NCI-H146 treated with DMSO at 0.1 percent for 48 hours (cell line): ENCODE data around the gene DPPA4.

Source experiments
- DNase-seq: peaks from one replicate; lab custom pipeline; 2025; ENCODE audit not compliant: unreplicated experiment; lab: John Stamatoyannopoulos, UW

DPPA4 gene

DNA sequence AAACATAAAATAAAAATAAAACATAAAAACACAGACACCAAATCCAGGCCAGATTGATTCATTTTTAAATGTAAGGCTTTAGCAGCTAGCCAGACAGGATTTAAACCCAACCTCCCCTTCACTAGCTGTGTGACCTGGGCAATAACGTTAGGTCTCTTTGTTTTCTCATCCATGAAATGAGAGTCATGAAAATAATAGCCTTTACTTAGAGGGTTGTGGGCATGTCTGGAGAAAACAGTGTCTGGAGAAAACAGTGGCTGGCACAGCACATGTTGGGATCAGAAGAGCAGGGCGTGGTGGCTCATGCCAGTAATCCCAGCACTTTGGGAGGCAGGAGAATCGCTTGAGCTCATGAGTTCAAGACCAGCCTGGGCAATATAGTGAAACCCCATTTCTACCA lies 1.9 kb upstream of the DPPA4 start:
- no peak for DNase-seq

DNA sequence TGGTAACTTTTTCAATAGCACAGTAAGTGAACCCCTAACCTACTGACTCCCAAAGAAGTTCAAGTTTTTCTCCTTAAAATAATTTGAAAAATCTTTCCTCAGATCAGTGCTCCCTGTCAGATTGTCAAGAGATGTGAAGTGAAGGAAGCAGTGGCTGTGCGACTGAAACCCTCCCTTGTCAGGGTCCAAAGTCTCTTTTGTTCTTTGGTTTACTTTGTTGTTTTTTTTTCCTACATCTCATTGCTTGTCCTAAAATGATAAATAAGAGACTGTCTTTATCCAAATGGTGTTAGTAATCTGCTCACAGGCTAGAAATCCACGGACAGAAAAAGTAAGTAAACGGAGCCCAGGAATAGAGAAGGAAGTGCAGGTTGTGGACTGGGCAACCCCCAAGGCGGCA lies 976 bp upstream of the DPPA4 start:
- no peak for DNase-seq

DNA sequence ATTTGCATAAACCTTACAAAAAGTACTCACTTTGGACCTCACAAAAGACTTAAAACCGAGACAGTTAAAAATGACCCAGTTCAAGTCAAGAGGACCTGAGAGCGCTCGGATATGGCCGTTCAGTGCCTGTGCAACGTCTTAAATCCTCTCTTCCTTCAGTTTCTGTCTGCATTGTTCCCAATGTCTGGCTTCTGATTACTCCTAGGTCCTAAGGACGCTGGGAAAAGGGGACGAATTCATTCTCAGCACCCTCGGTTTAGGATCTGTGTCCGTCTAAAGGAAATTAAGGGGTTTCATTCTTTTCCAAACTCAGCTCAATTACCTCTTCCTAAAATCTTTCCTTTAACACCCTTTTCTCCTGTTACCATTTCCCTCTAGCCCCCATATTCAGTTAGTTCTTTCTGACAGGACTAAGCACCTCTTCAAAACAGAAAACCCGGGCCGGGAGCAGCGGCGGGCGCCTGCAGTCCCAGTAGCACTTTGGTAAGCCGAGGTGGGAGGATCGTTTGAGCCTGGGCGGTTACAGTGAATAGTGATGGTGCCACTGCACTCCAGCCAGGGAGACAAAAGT lies 970 bp downstream of the DPPA4 start:
- DNase-seq: no peak

DNA sequence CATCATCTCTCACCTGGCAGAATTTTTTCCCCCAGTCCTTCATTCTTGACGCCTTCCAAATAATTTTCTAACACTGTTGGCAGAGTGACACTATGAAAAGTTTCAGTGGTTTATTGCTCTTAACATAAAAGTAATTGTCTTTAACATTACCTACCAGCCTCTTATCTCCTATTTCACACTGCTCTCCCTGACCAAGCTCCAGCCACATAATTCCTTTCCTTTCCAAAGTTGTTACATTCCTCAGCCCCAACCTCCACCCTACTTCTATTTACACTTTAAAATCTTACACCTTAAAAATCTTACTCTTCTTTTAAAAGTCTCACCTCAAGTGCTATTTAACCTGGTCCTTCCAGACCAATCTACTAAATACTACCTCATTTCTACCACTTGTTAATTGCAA lies 2.8 kb downstream of the DPPA4 start:
- no peak for DNase-seq

DNA sequence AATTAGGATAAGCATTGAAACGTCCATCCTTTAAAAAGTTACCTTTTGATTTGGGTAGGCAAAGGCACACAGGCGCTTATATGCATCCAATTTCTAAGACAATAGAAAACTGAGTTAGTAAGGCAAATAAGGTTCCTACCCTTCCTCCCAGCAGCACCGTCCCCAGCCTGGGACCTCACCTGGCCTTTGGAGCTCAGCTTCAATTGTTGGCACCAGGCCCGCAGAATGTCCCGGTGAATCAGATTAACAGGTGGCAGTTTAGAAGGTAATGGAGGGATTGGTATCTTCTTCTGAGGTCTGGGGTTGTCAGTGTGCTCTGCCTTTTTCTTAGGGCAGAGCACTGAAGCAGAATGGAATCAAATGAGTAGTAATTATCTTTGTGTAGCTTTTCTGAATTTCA lies 5.7 kb downstream of the DPPA4 start:
- no peak for DNase-seq

DNA sequence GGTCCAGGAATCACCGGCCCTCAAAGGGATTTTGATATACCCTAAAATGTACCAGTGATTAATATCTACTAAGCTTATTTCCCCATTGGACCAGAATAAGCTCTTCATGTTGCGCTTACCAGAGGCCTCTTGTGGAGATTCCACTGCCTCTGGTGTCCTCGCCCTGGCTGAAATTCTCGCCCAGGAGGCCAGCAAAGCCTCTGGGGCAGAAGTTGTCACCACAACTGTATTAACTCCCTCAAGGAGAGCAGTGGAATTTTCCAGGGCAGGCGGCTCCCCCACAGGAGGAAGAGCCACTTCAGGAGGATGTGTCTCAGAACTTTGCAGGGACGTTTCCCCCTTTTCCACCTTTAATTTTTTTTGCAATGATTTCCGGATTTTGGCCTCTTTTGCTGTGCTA lies 6.9 kb downstream of the DPPA4 start:
- no peak for DNase-seq

DNA sequence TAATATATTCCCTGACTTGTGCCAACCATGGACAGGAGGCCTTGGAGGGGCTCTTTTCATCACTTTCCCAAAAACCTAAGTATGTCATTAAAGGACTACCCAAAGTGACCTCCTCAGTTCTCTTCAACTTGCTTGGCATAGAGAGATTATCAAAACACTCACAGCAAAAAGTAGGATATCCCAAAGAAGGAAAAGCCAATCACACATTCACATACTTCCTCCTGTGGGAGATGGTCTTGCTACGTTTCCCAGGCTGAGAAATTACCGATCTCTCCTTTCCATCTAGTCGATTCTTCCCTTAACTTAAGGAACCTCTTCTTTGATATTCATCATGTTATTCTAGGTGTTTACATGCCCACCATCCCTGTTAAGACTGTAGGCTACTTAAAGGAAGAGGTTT lies 9.1 kb downstream of the DPPA4 start:
- DNase-seq: no peak

DNA sequence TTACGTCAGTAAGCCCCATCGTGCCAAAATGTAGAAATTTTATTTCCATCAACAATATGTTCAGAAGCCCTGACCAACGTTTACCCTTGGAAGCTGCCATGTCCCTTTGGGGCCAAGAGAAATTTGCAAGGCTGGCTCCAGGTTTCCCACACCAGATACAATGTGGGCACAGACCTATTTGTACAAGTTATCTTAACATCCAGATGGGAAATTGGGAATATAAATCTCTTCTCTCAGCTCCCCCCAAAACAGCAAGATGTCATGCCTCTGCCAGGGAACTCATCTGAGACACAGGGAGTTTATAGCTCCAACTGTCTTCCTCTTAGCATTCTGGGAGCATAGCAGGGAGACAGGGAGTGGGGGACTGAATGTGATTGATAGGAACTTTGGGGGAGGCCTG lies 11.7 kb downstream of the DPPA4 start:
- no peak for DNase-seq

DNA sequence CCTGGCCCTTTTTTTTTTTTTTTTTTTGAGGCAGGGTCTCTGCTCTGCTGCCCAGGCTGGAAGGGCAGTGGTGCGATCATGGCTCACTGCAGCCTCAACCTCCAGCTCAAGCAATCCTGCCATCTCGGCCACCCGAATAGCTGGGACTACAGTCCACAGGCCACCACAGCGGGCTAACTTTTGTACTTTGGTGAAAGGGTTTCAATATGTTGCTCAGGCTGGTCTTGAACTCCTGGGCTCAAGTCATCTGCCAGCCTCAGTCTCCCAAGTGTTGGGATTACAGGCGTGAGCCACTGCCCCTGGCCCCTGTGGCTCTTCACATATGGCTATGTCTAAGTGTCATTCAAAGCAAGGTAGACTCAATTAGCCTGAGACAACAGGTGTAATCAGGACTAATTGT lies 12.2 kb downstream of the DPPA4 start:
- DNase-seq: no peak

DNA sequence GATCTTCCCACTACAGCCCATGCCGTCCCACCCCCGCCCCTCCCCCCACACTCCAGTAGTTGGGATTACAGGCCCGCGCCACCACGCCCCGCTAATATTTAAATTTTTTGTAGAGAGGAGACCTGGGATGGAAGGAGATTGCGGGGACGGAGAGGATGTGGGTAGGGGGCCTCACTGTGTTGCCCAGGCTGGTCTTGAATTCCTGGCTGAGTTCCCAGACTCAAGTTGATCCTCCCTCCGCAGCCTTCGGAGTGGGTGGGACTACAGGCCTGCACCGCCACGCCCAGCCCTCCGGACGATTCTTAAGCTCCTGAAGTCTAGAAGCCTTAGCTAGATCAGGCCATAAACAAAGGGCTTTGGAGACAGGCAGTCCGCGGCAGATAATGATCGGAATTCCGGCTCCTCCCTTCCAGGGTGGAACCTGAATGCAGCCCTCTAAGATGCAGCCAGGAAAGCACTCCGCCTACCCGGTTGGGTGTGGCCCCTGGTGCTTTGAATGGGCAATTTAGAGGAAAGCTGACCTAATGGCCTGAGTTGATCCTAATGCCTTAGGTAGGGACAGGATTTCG lies 21.1 kb downstream of the DPPA4 start, which contains the start of gene DPPA2:
Gene DPPA2, minus strand, starts transcription at position 356 of the 569 bp plus-strand sequence. CDS start 1,975 bp downstream, outside the sequence.
- no peak for DNase-seq

DNA sequence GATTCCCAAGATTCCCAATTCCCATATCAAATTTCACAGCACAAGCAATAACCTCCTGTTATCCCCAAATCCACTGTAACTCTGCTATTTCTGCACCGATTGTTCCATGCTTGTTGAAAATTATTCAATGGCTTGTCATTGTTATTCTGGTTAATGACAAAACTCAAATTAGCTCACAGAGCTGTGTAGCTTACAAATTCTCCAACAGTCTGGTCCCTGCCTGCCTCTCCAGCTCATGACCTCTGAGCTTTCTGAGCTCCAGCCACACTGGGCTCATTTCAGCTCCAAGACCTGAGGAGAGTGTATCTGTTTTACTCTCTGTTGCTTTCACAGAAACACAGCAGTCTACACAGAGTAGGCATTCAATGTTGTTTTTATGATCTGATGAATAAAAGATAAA lies 24.3 kb downstream of the DPPA4 start:
- no peak for DNase-seq

DNA sequence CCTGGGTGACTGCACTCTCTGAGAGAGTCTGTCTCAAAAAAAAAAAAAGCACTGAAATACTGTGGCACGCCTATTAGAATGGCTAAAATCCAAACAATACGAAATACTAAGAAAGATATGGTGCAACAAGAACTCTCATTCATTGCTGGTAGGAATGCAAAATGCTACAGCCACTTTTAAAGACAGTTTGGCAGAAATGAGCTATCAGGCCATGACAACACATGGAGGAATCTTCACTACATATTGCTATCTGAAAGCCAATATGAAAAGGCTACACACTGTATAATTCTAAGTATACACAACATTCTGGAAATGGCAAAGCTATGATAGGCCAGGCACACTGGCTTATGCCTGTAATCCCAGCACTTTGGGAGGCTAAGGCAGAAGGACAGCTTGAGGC lies 39.9 kb downstream of the DPPA4 start:
- no peak for DNase-seq

DNA sequence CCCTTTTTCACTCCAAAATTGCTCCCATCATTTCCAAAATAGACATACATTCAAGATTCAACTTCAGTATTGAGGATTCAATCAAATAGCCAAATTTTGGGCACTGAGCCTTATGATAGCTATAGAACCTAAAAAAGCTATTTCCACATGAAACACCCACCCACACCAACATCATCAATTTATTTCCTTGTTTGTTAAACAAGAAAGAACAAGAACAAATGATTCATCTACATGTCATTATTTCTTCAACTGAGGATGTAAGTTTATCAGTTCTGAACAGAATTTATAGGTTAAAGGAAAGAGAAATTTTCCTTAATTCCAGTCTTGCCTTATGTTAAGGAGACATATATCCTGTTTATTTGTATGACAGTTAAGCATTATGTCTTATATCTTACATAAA lies 53.3 kb downstream of the DPPA4 start:
- DNase-seq: no peak

DNA sequence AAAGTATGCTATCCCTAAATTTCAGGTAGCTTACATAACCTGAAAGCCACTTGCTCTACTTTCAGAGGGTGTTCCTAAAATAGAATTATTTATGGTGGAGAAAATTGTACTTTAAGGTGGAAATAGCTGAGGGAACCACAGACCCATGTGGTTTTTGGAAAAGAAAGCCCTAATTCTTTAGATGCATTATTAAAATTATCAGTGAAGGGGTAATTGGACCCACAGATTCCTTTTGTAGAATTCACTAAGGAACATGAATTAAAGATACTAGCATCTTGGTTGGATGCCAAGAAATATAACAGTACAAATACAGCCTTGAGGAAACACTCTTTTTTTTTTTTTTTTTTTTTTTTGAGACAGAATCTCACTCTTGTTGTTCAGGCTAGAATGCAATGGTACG lies 58.8 kb downstream of the DPPA4 start:
- no peak for DNase-seq

DNA sequence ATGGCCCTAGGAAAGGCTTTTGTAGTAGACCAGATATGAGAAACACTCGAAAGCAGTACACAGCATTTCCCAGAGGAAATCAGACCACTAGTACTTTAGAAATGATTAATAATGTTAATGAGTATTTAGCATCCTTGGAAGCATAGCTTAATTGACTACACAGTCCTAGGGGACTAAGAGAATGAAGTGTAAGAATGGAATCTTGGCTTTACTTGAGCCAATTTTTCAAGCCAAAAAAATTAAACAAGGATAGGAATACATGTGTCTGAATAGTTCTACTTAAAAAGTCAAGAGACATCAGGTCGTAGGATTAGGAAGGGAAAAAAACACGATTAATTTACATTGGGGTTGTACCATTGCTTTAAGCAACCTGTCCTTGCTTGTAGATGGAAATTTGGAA lies 59.2 kb downstream of the DPPA4 start:
- no peak for DNase-seq
